ENCODE results near the gene SNX8.

The SNX8 gene

GRCh38 chr7:2280424-2280823 is 33.8 kb downstream of the SNX8 start:
- Mint-ChIP-seq H3K27me3 (ENCODE audit: low read depth) (no peaks in the 10 kb centered on the region), H3K9me3 (no peaks in the 10 kb centered on the region), H3K27ac (peak overlapping the region; percentile 96 to 98 (median 98)), H3K4me1 (peaks cover 35% of the 10 kb centered on the region), H3K4me3 (no peak overlapping the region), H3K36me3 (ENCODE audit: low read depth) (peaks cover 6% of the 10 kb centered on the region)
- TF ChIP-seq CTCF (IDR thresholded peaks at IDR 0.05; ENCODE audit: unreplicated experiment in 3 of 3): no peak

DNA sequence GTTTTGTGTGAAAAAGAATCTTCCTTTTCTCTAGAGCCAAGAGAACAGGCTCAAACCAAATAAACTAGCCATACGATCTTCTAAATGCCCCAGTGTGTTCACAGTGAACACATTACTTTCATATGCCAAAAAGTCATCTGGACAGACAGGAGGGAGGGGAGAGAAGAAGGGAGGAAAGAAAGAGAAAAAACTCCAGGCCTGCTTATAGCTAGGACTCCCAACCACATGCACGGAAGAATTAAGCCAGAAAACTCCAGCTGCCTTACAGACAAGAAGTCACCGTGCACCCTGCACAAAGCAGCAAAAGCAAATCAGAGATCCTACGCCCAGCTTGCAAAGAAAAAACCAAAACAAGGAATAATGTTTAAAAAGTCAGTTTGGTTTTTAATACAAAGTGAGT is 34.3 kb downstream of the SNX8 start:
- Mint-ChIP-seq H3K4me3 (peak overlapping the region; percentile 20 to 60 (median 60)), H3K9me3 (no peaks in the 10 kb centered on the region), H3K27me3 (ENCODE audit: low read depth) (no peaks in the 10 kb centered on the region), H3K36me3 (ENCODE audit: low read depth) (peaks cover 6% of the 10 kb centered on the region), H3K27ac (peak overlapping the region; percentile 96 to 98 (median 98)), H3K4me1 (peaks cover 35% of the 10 kb centered on the region)
- no peak for TF ChIP-seq CTCF (IDR thresholded peaks at IDR 0.05; ENCODE audit: unreplicated experiment in 3 of 3)

DNA sequence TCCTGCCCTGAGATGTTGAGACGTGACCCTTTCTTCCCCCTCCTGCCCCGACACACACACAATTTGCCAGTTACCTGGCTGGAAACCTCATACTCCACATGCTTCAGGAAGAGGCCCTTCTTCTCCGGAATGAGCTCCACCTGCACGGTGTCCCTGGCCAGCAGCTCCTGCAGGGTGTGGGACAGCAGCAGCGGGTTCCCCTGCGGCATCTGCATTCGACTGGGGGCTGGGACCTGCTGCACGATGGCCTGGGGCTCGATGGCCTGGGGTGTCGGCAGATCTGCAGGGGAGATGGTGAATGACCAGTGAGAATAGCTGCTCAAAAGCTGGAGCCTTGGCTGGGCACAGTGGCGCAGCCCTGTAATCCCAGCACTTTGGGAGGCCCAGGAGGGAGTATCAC is 36.2 kb downstream of the SNX8 start:
- H3K27me3 Mint-ChIP-seq (ENCODE audit: low read depth): no peaks in the 10 kb centered on the region
- H3K4me3 Mint-ChIP-seq: no peak overlapping the region
- H3K27ac Mint-ChIP-seq: peak overlapping the region in 1 of 3 experiments; percentile 19
- H3K9me3 Mint-ChIP-seq: no peaks in the 10 kb centered on the region
- TF ChIP-seq CTCF (IDR thresholded peaks at IDR 0.05; ENCODE audit: unreplicated experiment in 3 of 3): no peak
- H3K4me1 Mint-ChIP-seq: peaks cover 32% of the 10 kb centered on the region
- peaks cover 10% of the 10 kb centered on the region for H3K36me3 Mint-ChIP-seq (ENCODE audit: low read depth)

- Mint-ChIP-seq H3K36me3 (ENCODE audit: low read depth) (peaks cover 15% of the 10 kb centered on the region), H3K27ac (no peak overlapping the region), H3K4me1 (peaks cover 19% of the 10 kb centered on the region), H3K9me3 (no peaks in the 10 kb centered on the region), H3K4me3 (no peak overlapping the region), H3K27me3 (ENCODE audit: low read depth) (no peaks in the 10 kb centered on the region)
- TF ChIP-seq CTCF (IDR thresholded peaks at IDR 0.05; ENCODE audit: unreplicated experiment in 3 of 3): no peak
Measured at GRCh38 chr7:2276107-2276506, 38.1 kb downstream of the SNX8 start.

GRCh38 chr7:2275101-2275500 is 39.1 kb downstream of the SNX8 start:
- Mint-ChIP-seq H3K27ac (no peak overlapping the region), H3K4me3 (no peak overlapping the region), H3K27me3 (ENCODE audit: low read depth) (no peaks in the 10 kb centered on the region), H3K9me3 (no peaks in the 10 kb centered on the region), H3K36me3 (ENCODE audit: low read depth) (peaks cover 15% of the 10 kb centered on the region), H3K4me1 (peaks cover 14% of the 10 kb centered on the region)
- no peak for TF ChIP-seq CTCF (IDR thresholded peaks at IDR 0.05; ENCODE audit: unreplicated experiment in 3 of 3)

DNA sequence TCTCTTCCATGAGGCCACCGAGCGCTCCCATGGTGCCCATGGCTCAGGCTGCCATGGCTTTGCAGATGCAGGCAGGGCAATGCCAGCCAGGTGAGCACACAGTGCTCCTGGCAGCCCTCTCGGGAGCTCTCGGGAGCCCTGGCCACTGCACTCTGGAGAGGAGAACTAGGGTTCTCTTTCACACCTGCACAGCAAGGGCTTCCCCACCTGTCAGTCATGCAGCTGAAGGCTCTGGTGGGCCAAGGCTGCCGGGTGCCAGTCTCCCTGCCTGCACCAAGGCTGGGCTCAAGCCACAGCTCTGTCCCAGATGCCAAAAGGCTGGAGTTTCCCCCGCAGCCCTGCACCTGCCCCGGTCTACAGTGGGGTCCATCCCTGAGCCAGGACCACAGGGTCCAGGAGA is 39.6 kb downstream of the SNX8 start:
- H3K9me3 Mint-ChIP-seq: no peaks in the 10 kb centered on the region
- H3K4me1 Mint-ChIP-seq: peaks cover 13% of the 10 kb centered on the region
- H3K27me3 Mint-ChIP-seq (ENCODE audit: low read depth): no peaks in the 10 kb centered on the region
- H3K27ac Mint-ChIP-seq: no peak overlapping the region
- no peak for TF ChIP-seq CTCF (IDR thresholded peaks at IDR 0.05; ENCODE audit: unreplicated experiment in 3 of 3)
- H3K36me3 Mint-ChIP-seq (ENCODE audit: low read depth): peaks cover 17% of the 10 kb centered on the region
- H3K4me3 Mint-ChIP-seq: no peak overlapping the region

Measured in nephron (organoid).